ENCODE results near the gene BMP7. TPM values are rescaled to one million over a fixed set of nuclear protein-coding genes. Genes with fewer than 3 reads are reported as not detected.

Gene BMP7
- total and polyA plus RNA-seq, 12 donors = 0.74 to 6.7 (median 2.2) TPM; not detected in 3

DNA sequence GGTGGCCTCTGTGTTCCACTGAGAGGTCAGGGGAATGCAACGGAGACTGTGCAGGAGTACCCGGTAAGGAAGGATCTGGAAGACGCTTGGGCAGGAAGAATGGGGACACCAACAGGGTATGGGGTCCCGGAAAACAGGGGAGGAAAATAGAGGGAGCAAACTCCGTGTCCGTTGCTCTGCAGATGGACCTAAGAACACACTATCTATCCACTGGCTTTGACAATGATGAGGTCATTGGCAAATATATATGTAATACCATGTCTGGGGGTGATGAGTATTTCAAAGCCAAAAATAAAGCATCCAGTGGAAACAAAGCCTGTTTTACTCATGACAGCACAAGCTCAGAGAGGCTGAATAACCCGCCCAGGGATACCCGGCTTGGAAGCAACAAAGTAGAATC is 80.2 kb downstream of the BMP7 start:
- Histone ChIP-seq H3K36me3 (replicated peaks in 1 of 2) (no peaks in the 10 kb centered on the region), H3K27me3 (no peaks in the 10 kb centered on the region), H3K27ac (no peak overlapping the region), H3K4me1 (replicated peaks in 1 of 2) (no peaks in the 10 kb centered on the region), H3K9me3 (replicated peaks in 1 of 3) (no peaks in the 10 kb centered on the region), H3K4me3 (no peak overlapping the region)
- intact Hi-C loops (cut with DNase I) = no loop called here
- WGBS, 4 donors = 70 to 76% (median 73%) methylated on average over 8 of the region's 8 CpGs
- no peak for DNase-seq
- TF ChIP-seq, protein P1, sequence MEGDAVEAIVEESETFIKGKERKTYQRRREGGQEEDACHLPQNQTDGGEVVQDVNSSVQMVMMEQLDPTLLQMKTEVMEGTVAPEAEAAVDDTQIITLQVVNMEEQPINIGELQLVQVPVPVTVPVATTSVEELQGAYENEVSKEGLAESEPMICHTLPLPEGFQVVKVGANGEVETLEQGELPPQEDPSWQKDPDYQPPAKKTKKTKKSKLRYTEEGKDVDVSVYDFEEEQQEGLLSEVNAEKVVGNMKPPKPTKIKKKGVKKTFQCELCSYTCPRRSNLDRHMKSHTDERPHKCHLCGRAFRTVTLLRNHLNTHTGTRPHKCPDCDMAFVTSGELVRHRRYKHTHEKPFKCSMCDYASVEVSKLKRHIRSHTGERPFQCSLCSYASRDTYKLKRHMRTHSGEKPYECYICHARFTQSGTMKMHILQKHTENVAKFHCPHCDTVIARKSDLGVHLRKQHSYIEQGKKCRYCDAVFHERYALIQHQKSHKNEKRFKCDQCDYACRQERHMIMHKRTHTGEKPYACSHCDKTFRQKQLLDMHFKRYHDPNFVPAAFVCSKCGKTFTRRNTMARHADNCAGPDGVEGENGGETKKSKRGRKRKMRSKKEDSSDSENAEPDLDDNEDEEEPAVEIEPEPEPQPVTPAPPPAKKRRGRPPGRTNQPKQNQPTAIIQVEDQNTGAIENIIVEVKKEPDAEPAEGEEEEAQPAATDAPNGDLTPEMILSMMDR (IDR thresholded peaks at IDR 0.05) = no peak
- TF ChIP-seq POLR2A (IDR thresholded peaks at IDR 0.05) = no peak

- no peak for DNase-seq
- Histone ChIP-seq H3K4me1 (replicated peaks in 1 of 2) (no peaks in the 10 kb centered on the region), H3K27ac (no peak overlapping the region), H3K9me3 (replicated peaks in 1 of 3) (no peaks in the 10 kb centered on the region), H3K4me3 (no peak overlapping the region), H3K27me3 (no peaks in the 10 kb centered on the region), H3K36me3 (replicated peaks in 1 of 2) (no peaks in the 10 kb centered on the region)
- intact Hi-C loops (cut with DNase I) = no loop called here
- 73 to 81% (median 76%) methylated on average over 3 of the region's 3 CpGs for WGBS, 4 donors
- no peak for TF ChIP-seq POLR2A (IDR thresholded peaks at IDR 0.05)
- TF ChIP-seq, protein P1 (IDR thresholded peaks at IDR 0.05) = no peak
Measured at GRCh38 chr20:57185188-57185743, 81.2 kb downstream of the BMP7 start.

GRCh38 chr20:57183457-57184009 is 82.9 kb downstream of the BMP7 start:
- Histone ChIP-seq H3K27ac (no peak overlapping the region), H3K9me3 (replicated peaks in 1 of 3) (no peaks in the 10 kb centered on the region), H3K27me3 (no peaks in the 10 kb centered on the region), H3K4me1 (replicated peaks in 1 of 2) (no peaks in the 10 kb centered on the region), H3K4me3 (no peak overlapping the region), H3K36me3 (replicated peaks in 1 of 2) (no peaks in the 10 kb centered on the region)
- intact Hi-C loops (cut with DNase I) = no loop called here
- DNase-seq = no peak
- TF ChIP-seq, protein P1 (IDR thresholded peaks at IDR 0.05) = no peak
- TF ChIP-seq POLR2A (IDR thresholded peaks at IDR 0.05) = no peak
- 83 to 87% (median 83%) methylated on average over 10 to 19 of the region's 19 CpGs for WGBS, 4 donors

DNA sequence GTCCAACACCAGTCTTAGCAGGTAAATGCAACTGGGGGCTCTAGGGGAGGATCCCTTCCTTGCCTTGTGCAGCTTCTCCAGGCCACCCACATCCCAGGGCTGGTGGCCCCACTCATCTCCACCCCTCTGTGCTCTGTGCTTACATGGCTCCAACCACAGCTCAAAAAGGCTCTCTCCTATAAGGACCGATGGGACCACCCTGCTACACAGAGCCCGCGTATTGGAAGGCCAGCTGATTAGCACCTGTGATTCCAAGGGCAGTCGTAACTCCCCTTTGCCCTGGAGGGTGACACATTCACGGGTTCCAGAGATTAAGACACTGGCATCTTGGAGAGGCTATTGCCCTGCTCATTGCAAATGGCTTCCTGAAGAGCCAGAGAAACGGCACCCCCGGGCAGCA is 84.8 kb downstream of the BMP7 start:
- intact Hi-C loops (cut with DNase I) = no loop called here
- Histone ChIP-seq H3K4me3 (no peak overlapping the region), H3K36me3 (replicated peaks in 1 of 2) (no peaks in the 10 kb centered on the region), H3K27ac (no peak overlapping the region), H3K27me3 (no peaks in the 10 kb centered on the region), H3K4me1 (replicated peaks in 1 of 2) (no peaks in the 10 kb centered on the region), H3K9me3 (replicated peaks in 1 of 3) (no peaks in the 10 kb centered on the region)
- no peak for DNase-seq
- no peak for TF ChIP-seq POLR2A (IDR thresholded peaks at IDR 0.05)
- TF ChIP-seq, protein P1 (IDR thresholded peaks at IDR 0.05) = no peak
- WGBS, 4 donors = 58 to 66% (median 62%) methylated on average over 7 of the region's 7 CpGs

All from adrenal gland (tissue), 12 donors.